Epidermal melanocyte (primary cell): ENCODE results near the gene ENDOU.

Experiments
- DNase-seq: peaks from one replicate; pipeline ENCODE4 v3.0.0; 2011; ENCODE audit warnings: low spot score; ENCODE audit not compliant: insufficient read length

ENDOU gene

GRCh38 chr12:47722136-47722834 lies 3.0 kb downstream of the ENDOU start:
- DNase-seq, result no peak

GRCh38 chr12:47721431-47721973 lies 3.8 kb downstream of the ENDOU start:
- DNase-seq, result no peak

GRCh38 chr12:47718531-47718930 lies 6.8 kb downstream of the ENDOU start:
- DNase-seq, result no peak

GRCh38 chr12:47717443-47718193 lies 7.7 kb downstream of the ENDOU start:
- DNase-seq, result peak; percentile 85

GRCh38 chr12:47717046-47717442 lies 8.2 kb downstream of the ENDOU start:
- no peak for DNase-seq

GRCh38 chr12:47715877-47716548 lies 9.3 kb downstream of the ENDOU start:
- DNase-seq, result no peak

GRCh38 chr12:47715393-47715876 lies 9.9 kb downstream of the ENDOU start:
- DNase-seq, result no peak

GRCh38 chr12:47714826-47715386 lies 10.4 kb downstream of the ENDOU start:
- no peak for DNase-seq

- DNase-seq, result no peak
Measured at GRCh38 chr12:47712171-47712570, 13.1 kb downstream of the ENDOU start.

- DNase-seq, result no peak
Measured at GRCh38 chr12:47711448-47711847, 13.8 kb downstream of the ENDOU start.

- DNase-seq, result no peak
Measured at GRCh38 chr12:47710278-47710677, 15.0 kb downstream of the ENDOU start.

GRCh38 chr12:47709671-47710070 lies 15.6 kb downstream of the ENDOU start:
- DNase-seq, result no peak

GRCh38 chr12:47709237-47709636 lies 16.1 kb downstream of the ENDOU start:
- no peak for DNase-seq

- no peak for DNase-seq
Measured at GRCh38 chr12:47707905-47708543, 17.3 kb downstream of the ENDOU start.

- no peak for DNase-seq
Measured at GRCh38 chr12:47707355-47707754, 17.9 kb downstream of the ENDOU start.

GRCh38 chr12:47705566-47706425 lies 19.5 kb downstream of the ENDOU start, which contains the start of gene RPAP3:
Gene RPAP3, minus strand, starts transcription at chr12:47706030. Its CDS starts 3,190 bp downstream, at chr12:47702840.
- DNase-seq, result peak; percentile 67

GRCh38 chr12:47705229-47705565 lies 20.1 kb downstream of the ENDOU start:
- no peak for DNase-seq

- no peak for DNase-seq
Measured at GRCh38 chr12:47704719-47705118, 20.6 kb downstream of the ENDOU start.

GRCh38 chr12:47700263-47700662 lies 25.0 kb downstream of the ENDOU start:
- no peak for DNase-seq

- no peak for DNase-seq
Measured at GRCh38 chr12:47698631-47699030, 26.7 kb downstream of the ENDOU start.
